ENCODE measurements around the gene KLHDC1.

Gene KLHDC1

DNA sequence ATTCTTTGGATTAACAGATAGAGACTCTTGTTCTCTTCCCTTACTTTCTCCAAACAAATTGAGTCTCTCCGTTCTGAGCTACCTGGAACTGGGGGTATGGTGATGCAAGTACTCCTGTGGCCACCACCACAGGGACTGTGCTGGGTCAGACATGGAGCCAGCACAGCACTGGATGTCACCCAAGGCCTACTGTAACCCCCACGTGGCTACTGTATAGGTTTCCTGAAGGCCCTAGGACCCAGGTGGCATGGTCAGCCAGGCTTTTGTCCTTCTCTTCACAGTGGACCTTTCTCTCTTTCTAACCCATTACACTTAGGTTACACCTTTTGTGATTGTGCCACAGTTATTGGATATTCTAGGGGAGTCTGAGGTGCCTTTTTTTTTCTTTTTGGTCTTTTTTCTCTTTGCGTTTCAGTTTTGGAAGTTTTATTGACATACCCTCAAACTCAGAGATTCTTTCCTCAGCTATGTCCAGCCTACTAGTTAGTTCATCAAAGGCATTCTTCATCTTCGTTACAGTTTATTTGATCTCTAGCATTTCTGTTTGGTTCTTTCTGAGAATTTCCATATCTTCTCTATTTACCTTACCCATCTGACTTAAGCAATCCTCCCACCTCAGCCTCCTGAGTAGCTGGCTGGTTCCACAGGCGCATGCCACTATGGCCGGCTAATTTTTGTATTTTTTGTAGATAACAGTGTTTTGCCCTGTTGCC is 69.1 kb downstream of the KLHDC1 start:
- in situ Hi-C loops (cut with MboI; ENCODE audit: low pct_unique_long_range_greater_than_20kb, low sequenced_read_pairs, unreplicated experiment): no loop called here
- TF ChIP-seq, protein P1, sequence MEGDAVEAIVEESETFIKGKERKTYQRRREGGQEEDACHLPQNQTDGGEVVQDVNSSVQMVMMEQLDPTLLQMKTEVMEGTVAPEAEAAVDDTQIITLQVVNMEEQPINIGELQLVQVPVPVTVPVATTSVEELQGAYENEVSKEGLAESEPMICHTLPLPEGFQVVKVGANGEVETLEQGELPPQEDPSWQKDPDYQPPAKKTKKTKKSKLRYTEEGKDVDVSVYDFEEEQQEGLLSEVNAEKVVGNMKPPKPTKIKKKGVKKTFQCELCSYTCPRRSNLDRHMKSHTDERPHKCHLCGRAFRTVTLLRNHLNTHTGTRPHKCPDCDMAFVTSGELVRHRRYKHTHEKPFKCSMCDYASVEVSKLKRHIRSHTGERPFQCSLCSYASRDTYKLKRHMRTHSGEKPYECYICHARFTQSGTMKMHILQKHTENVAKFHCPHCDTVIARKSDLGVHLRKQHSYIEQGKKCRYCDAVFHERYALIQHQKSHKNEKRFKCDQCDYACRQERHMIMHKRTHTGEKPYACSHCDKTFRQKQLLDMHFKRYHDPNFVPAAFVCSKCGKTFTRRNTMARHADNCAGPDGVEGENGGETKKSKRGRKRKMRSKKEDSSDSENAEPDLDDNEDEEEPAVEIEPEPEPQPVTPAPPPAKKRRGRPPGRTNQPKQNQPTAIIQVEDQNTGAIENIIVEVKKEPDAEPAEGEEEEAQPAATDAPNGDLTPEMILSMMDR (IDR thresholded peaks at IDR 0.05; ENCODE audit: extremely low read depth, insufficient read depth, missing control alignments): no peak
- no peak for DNase-seq (ENCODE audit: low spot score)

DNA sequence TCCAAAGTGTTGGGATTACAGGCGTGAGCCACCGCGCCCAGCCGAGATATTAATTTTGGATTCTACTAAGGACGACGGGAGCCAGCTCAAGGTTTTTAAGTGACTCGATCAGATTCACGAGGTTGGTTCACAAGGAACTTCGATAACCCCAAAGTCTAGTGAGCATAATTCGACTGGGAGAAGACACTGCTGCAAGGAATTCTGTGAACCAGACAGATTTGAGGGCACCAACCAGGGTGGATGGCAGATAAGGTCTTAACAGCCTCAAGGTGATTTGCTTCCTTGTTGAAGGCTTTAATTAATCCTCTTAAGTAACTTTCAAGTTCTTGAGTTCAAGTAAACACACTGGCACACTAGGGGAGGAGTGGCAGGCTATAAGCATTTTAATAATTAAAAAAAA is 73.9 kb downstream of the KLHDC1 start:
- TF ChIP-seq, protein P1 (IDR thresholded peaks at IDR 0.05; ENCODE audit: extremely low read depth, insufficient read depth, missing control alignments): no peak
- in situ Hi-C loops (cut with MboI; ENCODE audit: low pct_unique_long_range_greater_than_20kb, low sequenced_read_pairs, unreplicated experiment): no loop called here
- DNase-seq (ENCODE audit: low spot score): peak; percentile 10

DNA sequence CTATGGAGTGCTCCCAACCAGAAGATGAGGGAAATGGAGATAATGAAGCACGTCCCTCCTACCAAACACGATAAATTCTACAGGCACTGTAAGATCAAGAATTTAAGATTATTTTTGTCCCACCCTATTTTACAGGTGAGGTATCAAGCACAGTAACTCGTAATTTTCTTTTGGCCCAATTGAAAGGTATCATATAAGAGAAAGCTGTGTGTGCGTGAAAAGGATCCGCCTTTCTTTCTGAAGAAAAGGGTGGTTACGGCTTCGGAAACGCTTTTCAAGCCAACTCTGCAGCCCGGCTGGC is 74.3 kb downstream of the KLHDC1 start:
- in situ Hi-C loops (cut with MboI; ENCODE audit: low pct_unique_long_range_greater_than_20kb, low sequenced_read_pairs, unreplicated experiment): no loop called here
- no peak for DNase-seq (ENCODE audit: low spot score)
- TF ChIP-seq, protein P1 (IDR thresholded peaks at IDR 0.05; ENCODE audit: extremely low read depth, insufficient read depth, missing control alignments): no peak

DNA sequence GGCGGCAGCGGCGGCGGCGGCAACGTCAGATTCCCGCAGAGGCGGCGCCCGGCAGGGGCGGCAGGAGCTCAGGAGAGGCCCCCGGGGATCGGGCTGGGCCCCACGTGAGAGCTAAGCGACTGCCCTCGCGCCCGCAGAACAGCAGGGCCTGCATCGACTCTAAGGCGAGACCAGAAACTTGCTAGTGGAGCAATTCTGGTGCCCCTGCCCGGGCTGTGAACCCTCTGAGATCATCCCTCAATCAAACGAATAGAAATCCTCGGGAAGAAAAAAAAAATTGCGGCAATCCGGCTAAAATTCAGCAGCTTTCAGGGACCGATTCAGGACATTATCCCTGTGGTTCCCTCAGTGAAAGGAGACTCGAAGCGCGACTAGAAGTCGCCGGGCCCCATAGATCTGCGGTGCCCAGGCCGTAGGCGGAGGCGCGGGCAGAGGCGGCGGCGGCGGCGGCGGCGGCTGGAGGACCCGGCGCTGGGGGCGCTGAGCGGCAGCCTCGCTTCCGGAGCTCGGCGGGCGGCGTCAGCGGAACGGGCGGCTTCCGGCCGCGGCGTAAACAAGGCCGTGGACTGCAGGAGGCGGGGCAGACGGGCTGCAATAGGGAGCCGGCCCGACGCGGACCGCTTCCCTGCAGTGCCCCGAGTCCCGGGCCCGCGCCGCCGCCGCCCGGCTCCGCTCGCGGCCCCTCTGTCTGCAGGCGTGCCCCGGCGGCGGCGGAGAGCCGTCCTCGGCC is 74.8 kb downstream of the KLHDC1 start, which contains the start of gene KLHDC2:
Gene KLHDC2, plus strand, starts transcription at position 583 of the 730 bp plus-strand sequence. CDS start 316 bp downstream, outside the sequence.
- TF ChIP-seq, protein P1 (IDR thresholded peaks at IDR 0.05; ENCODE audit: extremely low read depth, insufficient read depth, missing control alignments): peak; percentile 81
- peak; percentile 91 for DNase-seq (ENCODE audit: low spot score)
- in situ Hi-C loops (cut with MboI; ENCODE audit: low pct_unique_long_range_greater_than_20kb, low sequenced_read_pairs, unreplicated experiment): no loop called here

DNA sequence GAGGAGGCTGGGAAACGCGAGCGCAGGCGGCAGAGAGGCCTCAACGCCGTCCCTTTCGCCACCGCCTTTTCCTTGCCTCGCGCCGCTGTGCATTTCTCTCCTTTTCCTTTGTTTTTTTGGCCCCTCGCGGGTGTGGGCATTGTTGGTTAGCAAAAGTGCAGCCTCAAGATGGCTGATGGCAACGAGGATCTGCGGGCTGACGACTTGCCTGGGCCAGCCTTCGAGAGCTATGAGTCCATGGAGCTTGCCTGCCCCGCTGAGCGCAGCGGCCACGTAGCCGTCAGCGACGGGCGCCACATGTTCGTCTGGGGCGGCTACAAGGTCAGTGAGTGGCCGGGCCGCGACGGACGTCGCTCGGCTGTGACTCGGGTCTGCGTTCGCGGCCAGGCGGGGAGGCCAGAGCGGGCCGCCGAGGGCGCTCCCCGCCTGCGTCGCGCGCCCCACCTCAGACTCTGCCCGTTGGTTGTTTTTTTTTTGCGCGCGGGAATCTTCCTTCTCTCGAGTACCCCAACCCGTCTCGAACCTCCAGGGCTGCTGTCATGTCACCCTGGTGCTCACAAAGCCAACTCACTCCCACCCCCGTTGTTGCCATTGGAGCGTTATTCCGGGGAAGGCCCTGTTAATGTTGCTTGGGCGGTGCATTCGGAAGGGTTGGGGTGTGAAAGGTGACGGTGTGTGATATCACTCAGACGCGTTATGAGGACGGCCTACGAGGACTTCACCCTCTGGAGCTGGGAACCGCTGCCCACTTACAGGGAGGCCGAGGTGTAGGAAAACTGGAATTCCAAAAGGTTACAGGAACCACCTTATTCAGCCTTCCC is 75.6 kb downstream of the KLHDC1 start:
- in situ Hi-C loops (cut with MboI; ENCODE audit: low pct_unique_long_range_greater_than_20kb, low sequenced_read_pairs, unreplicated experiment): no loop called here
- TF ChIP-seq, protein P1 (IDR thresholded peaks at IDR 0.05; ENCODE audit: extremely low read depth, insufficient read depth, missing control alignments): no peak
- DNase-seq (ENCODE audit: low spot score): peak; percentile 73

DNA sequence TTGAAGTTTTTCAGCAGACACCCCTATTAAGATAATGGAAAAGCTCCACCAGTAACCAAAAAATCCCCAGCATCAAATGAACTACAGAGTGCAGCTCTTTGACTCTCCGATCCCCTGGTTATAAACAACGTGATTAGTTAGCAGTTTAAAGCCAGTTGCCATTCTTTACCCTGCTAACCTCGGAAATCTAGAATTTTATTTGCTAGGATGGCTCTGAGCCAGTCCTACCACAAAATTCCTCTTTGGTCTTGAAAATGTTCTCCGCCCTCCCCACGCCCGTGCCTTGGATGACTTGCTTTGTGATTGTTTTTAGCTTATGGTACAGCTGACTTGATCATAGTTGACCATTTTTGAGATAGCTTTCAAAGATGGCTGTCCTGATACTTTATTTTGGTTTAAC is 76.3 kb downstream of the KLHDC1 start:
- in situ Hi-C loops (cut with MboI; ENCODE audit: low pct_unique_long_range_greater_than_20kb, low sequenced_read_pairs, unreplicated experiment): no loop called here
- no peak for DNase-seq (ENCODE audit: low spot score)

More for the DNA sequence above, 76.3 kb downstream of the KLHDC1 start:
- TF ChIP-seq, protein P1 (IDR thresholded peaks at IDR 0.05; ENCODE audit: extremely low read depth, insufficient read depth, missing control alignments): no peak

All from GM13977 (cell line).